A549 treated with dexamethasone at 1 μM for 4 hours (cell line): Measurements from ENCODE around the gene EPB42. TPM values are rescaled to one million over a fixed set of nuclear protein-coding genes. Genes with fewer than 3 reads are reported as not detected.

ENCODE experiments used
- total RNA-seq: library from RNA; stranded (reverse); fragments of 200-300 nt; extraction: Qiagen RNA extraction; gene quantifications from 5 replicates; pipeline ENCODE4 v1.2.3, GENCODE V29; 2022

EPB42 gene
- total RNA-seq: not detected in 5 replicates

GRCh38 chr15:43220991-43221403, at the start of gene EPB42:
Gene EPB42 (minus strand): TSS chr15:43221018. CDS start chr15:43220825, 193 bp downstream.

DNA sequence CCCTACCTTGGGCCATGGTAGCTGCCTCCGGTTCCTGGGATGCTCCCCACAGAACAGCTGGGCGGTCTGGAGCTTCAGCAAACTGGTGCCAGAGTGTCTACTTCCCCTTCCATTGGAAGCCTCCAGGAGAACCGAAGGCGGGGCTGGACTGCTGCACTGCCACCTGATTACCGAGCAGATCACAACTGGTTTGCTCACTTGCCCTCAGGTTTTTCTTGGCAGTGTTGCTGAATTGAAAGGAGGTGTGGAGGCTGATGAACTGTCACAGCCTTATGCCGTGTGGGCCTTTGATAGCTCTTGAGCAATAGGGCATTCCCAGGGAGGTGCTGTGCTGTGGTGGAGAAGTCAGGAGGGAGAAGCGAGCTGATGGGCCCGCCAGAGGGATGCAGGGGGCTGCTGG, 46.0 kb upstream of the EPB42 start, which contains the start of gene TGM5:
TGM5 (minus strand) TSS at position 95 of the 400 bp plus-strand sequence; CDS start at position 16, 79 bp downstream.

GRCh38 chr15:43185157-43186002, 35.4 kb downstream of the EPB42 start, which contains the start of gene CCNDBP1:
Gene CCNDBP1 (plus strand): TSS chr15:43185403. CDS start chr15:43185499, 96 bp downstream.

Other genes with a start within 250 kb of the EPB42 start
- gene UBR1, start 115.0 kb downstream of the EPB42 start, total RNA-seq: 3.2 to 5.1 TPM (median 4.9 TPM) in 5 replicates
- gene TMEM62, start 87.4 kb downstream of the EPB42 start, total RNA-seq: 8.4 to 9.7 TPM (median 9.2 TPM) in 5 replicates
- gene CCNDBP1, start 35.6 kb downstream of the EPB42 start, total RNA-seq: 22.8 to 26.5 TPM (median 25.0 TPM) in 5 replicates
- not detected in 5 replicates for gene TGM5, start 45.9 kb upstream of the EPB42 start, total RNA-seq
- not detected in 5 replicates for gene TGM7, start 81.2 kb upstream of the EPB42 start, total RNA-seq
- 6.1 to 8.1 TPM (median 7.2 TPM) in 5 replicates for gene LCMT2, start 109.6 kb upstream of the EPB42 start, total RNA-seq
- 6.8 to 10.8 TPM (median 9.6 TPM) in 5 replicates for gene ZSCAN29, start 150.0 kb upstream of the EPB42 start, total RNA-seq
- gene TUBGCP4, start 150.1 kb upstream of the EPB42 start, total RNA-seq: 4.1 to 7.0 TPM (median 5.5 TPM) in 5 replicates